ENCODE measurements around the gene ASB5. TPM values are rescaled to one million over a fixed set of nuclear protein-coding genes. Genes with fewer than 3 reads are reported as not detected.

The ASB5 gene
- total RNA-seq, 1 experiment from 2014 or later = not detected

GRCh38 chr4:176258135-176258534, 10.9 kb downstream of the ASB5 start:
- H3K36me3 ChIP-seq (ENCODE audit: control insufficient read depth, insufficient read depth, low read length) = no peaks in the 10 kb centered on the region
- H3K4me1 Mint-ChIP-seq (ENCODE audit: low read depth, unreplicated experiment) = no peaks in the 10 kb centered on the region
- no peak for DNase-seq
- H3K27me3 ChIP-seq (replicated peaks; ENCODE audit: control insufficient read depth, insufficient read depth, low read length) = no peaks in the 10 kb centered on the region
- H3K4me3 ChIP-seq (ENCODE audit: low read depth, low read length) = no peak overlapping the region
- no peaks in the 10 kb centered on the region for H3K27me3 Mint-ChIP-seq (ENCODE audit: insufficient read depth, unreplicated experiment)
- ChIA-PET CTCF (no interaction called here), POLR2A (no interaction called here)
- intact Hi-C loops (cut with micrococcal nuclease; ENCODE audit: unreplicated experiment) = no loop called here
- TF ChIP-seq, protein P1, sequence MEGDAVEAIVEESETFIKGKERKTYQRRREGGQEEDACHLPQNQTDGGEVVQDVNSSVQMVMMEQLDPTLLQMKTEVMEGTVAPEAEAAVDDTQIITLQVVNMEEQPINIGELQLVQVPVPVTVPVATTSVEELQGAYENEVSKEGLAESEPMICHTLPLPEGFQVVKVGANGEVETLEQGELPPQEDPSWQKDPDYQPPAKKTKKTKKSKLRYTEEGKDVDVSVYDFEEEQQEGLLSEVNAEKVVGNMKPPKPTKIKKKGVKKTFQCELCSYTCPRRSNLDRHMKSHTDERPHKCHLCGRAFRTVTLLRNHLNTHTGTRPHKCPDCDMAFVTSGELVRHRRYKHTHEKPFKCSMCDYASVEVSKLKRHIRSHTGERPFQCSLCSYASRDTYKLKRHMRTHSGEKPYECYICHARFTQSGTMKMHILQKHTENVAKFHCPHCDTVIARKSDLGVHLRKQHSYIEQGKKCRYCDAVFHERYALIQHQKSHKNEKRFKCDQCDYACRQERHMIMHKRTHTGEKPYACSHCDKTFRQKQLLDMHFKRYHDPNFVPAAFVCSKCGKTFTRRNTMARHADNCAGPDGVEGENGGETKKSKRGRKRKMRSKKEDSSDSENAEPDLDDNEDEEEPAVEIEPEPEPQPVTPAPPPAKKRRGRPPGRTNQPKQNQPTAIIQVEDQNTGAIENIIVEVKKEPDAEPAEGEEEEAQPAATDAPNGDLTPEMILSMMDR (IDR thresholded peaks at IDR 0.05; ENCODE audit: insufficient read depth in 1 of 2, low read depth in 1 of 2, low read length in 1 of 2, severe bottlenecking in 1 of 2, unreplicated experiment in 1 of 2) = no peak
- no peak overlapping the region for H3K27ac Mint-ChIP-seq (ENCODE audit: unreplicated experiment)
- no peaks in the 10 kb centered on the region for H3K9me3 ChIP-seq
- no TSS peak for BruUV-seq (replicated peaks)
- H3K9me3 Mint-ChIP-seq (ENCODE audit: unreplicated experiment) = no peaks in the 10 kb centered on the region
- no peaks in the 10 kb centered on the region for H3K36me3 Mint-ChIP-seq (ENCODE audit: insufficient read depth, unreplicated experiment)
- no peaks in the 10 kb centered on the region for H3K4me1 ChIP-seq
- no peak overlapping the region for H3K4me3 Mint-ChIP-seq (ENCODE audit: unreplicated experiment)

- ChIA-PET POLR2A (no interaction called here), CTCF (no interaction called here)
- Mint-ChIP-seq H3K4me1 (ENCODE audit: low read depth, unreplicated experiment) (no peaks in the 10 kb centered on the region), H3K9me3 (ENCODE audit: unreplicated experiment) (no peaks in the 10 kb centered on the region), H3K36me3 (ENCODE audit: insufficient read depth, unreplicated experiment) (no peaks in the 10 kb centered on the region), H3K27me3 (ENCODE audit: insufficient read depth, unreplicated experiment) (no peaks in the 10 kb centered on the region), H3K27ac (ENCODE audit: unreplicated experiment) (no peak overlapping the region), H3K4me3 (ENCODE audit: unreplicated experiment) (no peak overlapping the region)
- Histone ChIP-seq H3K9me3 (no peaks in the 10 kb centered on the region), H3K27me3 (replicated peaks; ENCODE audit: control insufficient read depth, insufficient read depth, low read length) (no peaks in the 10 kb centered on the region), H3K36me3 (ENCODE audit: control insufficient read depth, insufficient read depth, low read length) (no peaks in the 10 kb centered on the region), H3K4me3 (ENCODE audit: low read depth, low read length) (no peak overlapping the region), H3K4me1 (no peaks in the 10 kb centered on the region)
- BruUV-seq (replicated peaks) = no TSS peak
- DNase-seq = no peak
- TF ChIP-seq, protein P1 (IDR thresholded peaks at IDR 0.05; ENCODE audit: insufficient read depth in 1 of 2, low read depth in 1 of 2, low read length in 1 of 2, severe bottlenecking in 1 of 2, unreplicated experiment in 1 of 2) = no peak
- intact Hi-C loops (cut with micrococcal nuclease; ENCODE audit: unreplicated experiment) = no loop called here
These were observed 12.1 kb downstream of the ASB5 start for GRCh38 chr4:176256921-176257320.

DNA sequence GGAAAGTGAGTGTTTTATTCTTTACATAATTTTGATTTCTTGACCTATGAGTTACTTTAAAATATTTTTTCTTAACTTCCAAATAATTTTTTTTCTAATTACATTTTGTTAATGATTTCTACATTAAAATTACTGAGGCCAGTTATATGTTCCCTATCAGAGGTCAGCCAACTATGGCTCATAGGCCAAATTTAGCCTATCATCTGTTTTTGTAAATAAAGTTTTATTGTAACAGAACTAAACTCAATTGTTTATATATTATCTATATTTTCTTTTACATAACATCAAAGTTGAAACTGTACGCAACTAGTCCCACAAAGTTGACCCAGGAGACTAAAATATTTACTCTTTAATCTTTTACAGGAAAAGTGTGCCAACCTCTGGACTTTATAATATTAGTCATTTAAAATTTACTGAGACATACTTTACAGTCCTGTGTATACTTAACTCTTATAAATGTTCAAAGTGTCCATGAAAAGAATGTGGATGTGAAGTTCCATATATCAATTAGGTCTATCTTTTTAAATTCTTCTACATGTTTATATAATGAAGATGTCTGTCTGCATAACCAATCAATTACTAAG, 26.2 kb downstream of the ASB5 start:
- H3K9me3 ChIP-seq = no peaks in the 10 kb centered on the region
- no peaks in the 10 kb centered on the region for H3K4me1 Mint-ChIP-seq (ENCODE audit: low read depth, unreplicated experiment)
- BruUV-seq (replicated peaks) = no TSS peak

More for the DNA sequence above, 26.2 kb downstream of the ASB5 start:
- ChIA-PET POLR2A (no interaction called here), CTCF (no interaction called here)
- Mint-ChIP-seq H3K27ac (ENCODE audit: unreplicated experiment) (no peak overlapping the region), H3K9me3 (ENCODE audit: unreplicated experiment) (no peaks in the 10 kb centered on the region), H3K36me3 (ENCODE audit: insufficient read depth, unreplicated experiment) (no peaks in the 10 kb centered on the region), H3K4me3 (ENCODE audit: unreplicated experiment) (no peak overlapping the region), H3K27me3 (ENCODE audit: insufficient read depth, unreplicated experiment) (no peaks in the 10 kb centered on the region)
- intact Hi-C loops (cut with micrococcal nuclease; ENCODE audit: unreplicated experiment) = no loop called here
- Histone ChIP-seq H3K36me3 (ENCODE audit: control insufficient read depth, insufficient read depth, low read length) (no peaks in the 10 kb centered on the region), H3K4me3 (ENCODE audit: low read depth, low read length) (no peak overlapping the region), H3K4me1 (no peaks in the 10 kb centered on the region), H3K27me3 (replicated peaks; ENCODE audit: control insufficient read depth, insufficient read depth, low read length) (no peaks in the 10 kb centered on the region)
- TF ChIP-seq, protein P1 (IDR thresholded peaks at IDR 0.05; ENCODE audit: insufficient read depth in 1 of 2, low read depth in 1 of 2, low read length in 1 of 2, severe bottlenecking in 1 of 2, unreplicated experiment in 1 of 2) = no peak
- DNase-seq = no peak
